HAP-1 (cell line): Measurements from ENCODE around the gene S1PR2.

Source experiments
- DNase-seq, 2 experiments: peaks; one replicate each; pipeline ENCODE4 v3.0.0-alpha.2; 2016 to 2020; ENCODE audit warnings: low spot score in 2 of 2
- H3K27me3 ChIP-seq: fragments of 250-450 bp; sonication (Bioruptor Pico); 2 replicates; pipeline ENCODE4 v1.5.1; 2020; ENCODE audit warnings: low read depth, mild to moderate bottlenecking, moderate library complexity
- H3K36me3 ChIP-seq: fragments of 250-450 bp; sonication (Bioruptor Pico); replicated peaks from 2 replicates; pipeline ENCODE4 v1.5.1; 2020; ENCODE audit warnings: mild to moderate bottlenecking
- H3K4me1 ChIP-seq: fragments of 250-450 bp; sonication (Bioruptor Pico); 2 replicates; pipeline ENCODE4 v1.5.1; 2020; ENCODE audit warnings: mild to moderate bottlenecking
- H3K4me3 ChIP-seq: fragments of 250-450 bp; sonication (Bioruptor Pico); 2 replicates; pipeline ENCODE4 v1.5.1; 2020; ENCODE audit warnings: mild to moderate bottlenecking, moderate library complexity
- H3K9me3 ChIP-seq: fragments of 250-450 bp; sonication (Bioruptor Pico); 2 replicates; pipeline ENCODE4 v1.5.1; 2020; ENCODE audit warnings: mild to moderate bottlenecking, moderate library complexity
- in situ Hi-C: fragments of 300-500 bp; cut with MboI; formaldehyde crosslinking; loops from 3 replicates; pipeline ENCODE4 v1.14.3; 2020; ENCODE audit warnings: low sequenced_read_pairs, inconsistent platforms, mixed read lengths

The S1PR2 gene

GRCh38 chr19:10262771-10263170 lies 31.6 kb upstream of the S1PR2 start:
- Histone ChIP-seq H3K4me3 (no peak overlapping the region), H3K27me3 (no peaks in the 10 kb centered on the region), H3K36me3 (peaks cover 22% of the 10 kb centered on the region), H3K9me3 (no peaks in the 10 kb centered on the region), H3K4me1 (no peaks in the 10 kb centered on the region)
- no peak for DNase-seq
- in situ Hi-C loops = no loop called here

DNA sequence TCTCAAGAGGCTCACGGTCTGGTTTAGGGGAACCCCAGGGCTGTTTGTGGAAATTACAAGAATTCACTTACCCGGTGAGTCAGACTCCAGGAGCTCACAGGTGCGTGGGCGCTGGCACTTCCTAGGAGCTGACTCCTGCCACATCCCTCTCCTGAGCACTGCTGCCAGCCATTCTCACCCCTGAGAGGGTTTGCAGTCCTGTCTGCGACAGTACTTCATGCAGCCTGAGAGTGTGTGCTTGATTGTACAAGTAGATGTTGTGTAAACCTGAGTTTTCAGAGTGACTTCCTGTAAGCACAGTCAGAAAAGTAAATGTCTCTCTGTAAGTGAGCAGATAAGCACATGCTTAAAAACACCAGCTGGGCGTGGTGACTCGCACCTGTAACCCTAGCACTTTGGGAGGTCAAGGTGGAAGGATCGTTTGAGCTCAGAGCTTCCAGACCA lies 29.0 kb upstream of the S1PR2 start:
- Histone ChIP-seq H3K9me3 (no peaks in the 10 kb centered on the region), H3K4me3 (no peak overlapping the region), H3K4me1 (no peaks in the 10 kb centered on the region), H3K27me3 (no peaks in the 10 kb centered on the region), H3K36me3 (peaks cover 43% of the 10 kb centered on the region)
- in situ Hi-C loops = no loop called here
- no peak for DNase-seq

GRCh38 chr19:10259162-10259905 lies 28.2 kb upstream of the S1PR2 start:
- in situ Hi-C loops = no loop called here
- DNase-seq = peak; percentile 82 to 96
- Histone ChIP-seq H3K4me3 (no peak overlapping the region), H3K36me3 (peaks cover 52% of the 10 kb centered on the region), H3K4me1 (no peaks in the 10 kb centered on the region), H3K9me3 (no peaks in the 10 kb centered on the region), H3K27me3 (no peaks in the 10 kb centered on the region)

DNA sequence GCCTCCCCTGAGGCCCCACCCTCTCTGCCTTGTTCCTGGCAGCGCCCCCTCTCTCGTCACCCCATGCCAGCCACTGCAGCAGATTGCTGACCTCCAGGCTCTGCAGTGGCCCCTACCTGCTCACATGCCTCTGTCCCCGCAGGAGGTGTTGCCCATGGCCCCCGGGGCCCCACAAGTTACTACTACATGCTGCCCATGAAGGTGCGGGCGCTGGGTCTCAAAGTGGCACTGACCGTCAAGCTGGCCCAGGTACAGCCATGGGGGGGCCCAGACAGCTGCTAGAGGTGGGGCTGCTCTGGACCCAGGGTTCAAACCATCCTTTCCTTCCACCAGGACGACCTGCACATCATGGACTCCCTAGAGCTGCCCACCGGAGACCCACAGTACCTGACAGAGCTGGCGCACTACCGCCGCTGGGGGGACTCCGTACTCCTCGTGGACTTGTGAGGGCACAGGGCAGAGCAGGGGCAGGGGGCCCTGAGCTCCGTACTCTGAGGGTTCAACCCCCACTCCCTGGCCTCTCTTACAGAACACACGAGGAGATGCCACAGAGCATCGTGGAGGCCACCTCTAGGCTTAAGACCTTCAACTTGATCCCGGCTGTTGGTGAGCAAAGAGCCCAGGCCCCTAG lies 27.1 kb upstream of the S1PR2 start:
- Histone ChIP-seq H3K4me3 (no peak overlapping the region), H3K27me3 (no peaks in the 10 kb centered on the region), H3K4me1 (no peaks in the 10 kb centered on the region), H3K9me3 (no peaks in the 10 kb centered on the region), H3K36me3 (peaks cover 56% of the 10 kb centered on the region)
- DNase-seq = no peak
- in situ Hi-C loops = no loop called here

DNA sequence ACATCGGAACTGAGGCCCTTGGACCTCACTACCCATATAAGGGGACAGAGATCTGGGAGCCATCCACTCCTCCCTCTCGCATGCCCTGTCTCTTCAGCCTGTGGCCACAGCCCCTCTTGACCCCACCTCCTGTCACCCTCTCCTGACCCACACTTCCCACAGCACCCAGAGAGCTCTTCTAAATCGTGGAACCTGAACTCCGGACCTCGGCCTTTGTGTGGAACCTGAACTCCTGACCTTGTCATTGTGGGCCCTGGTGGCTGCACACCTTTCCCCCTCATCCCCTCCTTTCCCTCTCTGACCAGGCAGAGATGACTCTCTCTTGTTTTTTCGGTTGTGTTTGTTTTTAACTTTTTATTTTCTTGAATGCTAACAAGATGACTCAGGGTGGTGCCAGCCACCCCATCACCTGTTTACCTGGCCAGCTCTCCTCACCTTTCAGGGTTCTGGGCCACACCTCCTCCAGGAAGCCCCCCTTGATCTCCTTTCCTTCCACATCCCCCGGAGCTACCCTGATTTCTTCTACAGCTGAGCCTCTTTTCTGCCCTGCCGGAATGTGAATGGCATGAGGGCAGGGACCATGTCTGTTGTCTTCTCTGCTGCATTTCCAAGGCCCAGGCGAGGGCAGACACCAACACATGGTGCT lies 26.0 kb upstream of the S1PR2 start:
- in situ Hi-C loops = no loop called here
- Histone ChIP-seq H3K4me3 (no peak overlapping the region), H3K9me3 (no peaks in the 10 kb centered on the region), H3K4me1 (no peaks in the 10 kb centered on the region), H3K36me3 (peaks cover 56% of the 10 kb centered on the region), H3K27me3 (no peaks in the 10 kb centered on the region)
- no peak for DNase-seq

DNA sequence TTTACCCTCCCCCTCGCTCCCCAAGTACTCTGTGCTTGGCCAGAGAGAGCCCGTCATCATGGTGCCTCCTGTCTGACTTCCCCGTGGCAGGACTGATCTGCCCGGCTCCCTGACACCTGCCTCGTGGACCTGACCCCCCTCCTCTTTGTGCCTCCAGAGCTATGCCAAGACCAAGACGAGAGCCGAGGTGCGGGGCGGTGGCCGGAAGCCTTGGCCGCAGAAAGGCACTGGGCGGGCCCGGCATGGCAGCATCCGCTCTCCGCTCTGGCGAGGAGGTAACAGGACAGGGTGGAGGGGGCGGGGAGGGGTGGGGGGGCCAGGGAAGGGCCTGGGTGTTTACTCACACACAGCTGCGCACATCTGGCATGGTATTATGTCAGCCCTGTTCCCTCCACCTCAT lies 25.4 kb upstream of the S1PR2 start:
- Histone ChIP-seq H3K27me3 (no peaks in the 10 kb centered on the region), H3K9me3 (no peaks in the 10 kb centered on the region), H3K4me3 (no peak overlapping the region), H3K4me1 (no peaks in the 10 kb centered on the region), H3K36me3 (peaks cover 56% of the 10 kb centered on the region)
- DNase-seq = no peak
- in situ Hi-C loops = no loop called here

- H3K4me3 ChIP-seq = no peak overlapping the region
- no peaks in the 10 kb centered on the region for H3K4me1 ChIP-seq
- H3K36me3 ChIP-seq = peaks cover 56% of the 10 kb centered on the region
- H3K9me3 ChIP-seq = no peaks in the 10 kb centered on the region
- H3K27me3 ChIP-seq = no peaks in the 10 kb centered on the region
- in situ Hi-C loops = no loop called here
- DNase-seq = no peak
These were observed 24.2 kb upstream of the S1PR2 start for GRCh38 chr19:10255358-10255757.

DNA sequence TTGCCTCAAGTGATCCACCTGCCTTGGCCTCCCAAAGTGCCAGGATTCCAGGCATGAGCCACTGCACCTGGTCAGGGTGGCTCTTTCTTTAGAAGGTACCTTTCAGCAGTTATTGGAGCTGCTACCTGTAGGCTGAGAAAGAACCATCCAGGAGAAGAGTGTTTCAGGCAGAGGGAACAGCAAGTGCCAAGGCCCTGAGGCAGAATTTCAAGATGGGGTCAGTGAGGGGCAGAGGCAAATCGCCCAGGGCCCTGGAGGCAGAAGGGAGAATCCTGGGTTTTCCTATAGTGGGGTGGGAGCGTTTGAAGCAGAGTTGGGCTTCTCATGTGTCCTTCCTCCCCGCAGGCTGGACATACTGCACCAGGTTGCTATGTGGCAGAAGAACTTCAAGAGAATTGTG lies 23.1 kb upstream of the S1PR2 start:
- H3K9me3 ChIP-seq = no peaks in the 10 kb centered on the region
- DNase-seq = no peak
- H3K4me1 ChIP-seq = no peaks in the 10 kb centered on the region
- H3K27me3 ChIP-seq = no peaks in the 10 kb centered on the region
- H3K36me3 ChIP-seq = peaks cover 48% of the 10 kb centered on the region
- in situ Hi-C loops = no loop called here
- no peak overlapping the region for H3K4me3 ChIP-seq

DNA sequence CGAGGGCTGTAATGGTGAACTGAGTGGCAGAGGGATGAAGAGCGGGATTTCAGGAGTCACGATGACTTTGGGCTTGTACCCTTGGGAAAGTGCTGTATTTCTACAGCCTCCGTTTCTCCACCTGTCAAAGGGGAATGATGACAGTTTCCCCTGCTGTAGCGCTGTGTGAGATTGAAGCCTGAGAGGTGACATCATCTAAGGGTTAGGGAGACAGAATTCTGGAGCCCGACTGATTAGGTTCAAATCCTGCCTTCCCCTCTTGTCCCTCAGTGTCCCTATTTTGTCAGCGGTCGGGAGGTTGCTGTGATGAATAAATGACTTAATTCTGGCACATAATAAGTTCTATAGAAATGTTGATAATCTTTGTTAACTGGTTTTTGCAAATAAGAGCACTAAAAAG lies 21.6 kb upstream of the S1PR2 start:
- Histone ChIP-seq H3K27me3 (no peaks in the 10 kb centered on the region), H3K4me3 (peak overlapping the region; percentile 96), H3K36me3 (peaks cover 34% of the 10 kb centered on the region), H3K9me3 (no peaks in the 10 kb centered on the region), H3K4me1 (no peaks in the 10 kb centered on the region)
- no peak for DNase-seq
- in situ Hi-C loops = no loop called here

GRCh38 chr19:10251792-10252694 lies 20.9 kb upstream of the S1PR2 start, which contains the start of gene MRPL4:
Gene MRPL4 (plus strand): TSS chr19:10252214. CDS start chr19:10252254, 40 bp downstream.
- no peaks in the 10 kb centered on the region for H3K9me3 ChIP-seq
- DNase-seq = peak; percentile 99
- in situ Hi-C loops = no loop called here
- H3K4me3 ChIP-seq = peak within 1 kb of the TSS; percentile 96
- H3K27me3 ChIP-seq = no peaks in the 10 kb centered on the region
- peaks cover 27% of the 10 kb centered on the region for H3K36me3 ChIP-seq
- no peaks in the 10 kb centered on the region for H3K4me1 ChIP-seq

DNA sequence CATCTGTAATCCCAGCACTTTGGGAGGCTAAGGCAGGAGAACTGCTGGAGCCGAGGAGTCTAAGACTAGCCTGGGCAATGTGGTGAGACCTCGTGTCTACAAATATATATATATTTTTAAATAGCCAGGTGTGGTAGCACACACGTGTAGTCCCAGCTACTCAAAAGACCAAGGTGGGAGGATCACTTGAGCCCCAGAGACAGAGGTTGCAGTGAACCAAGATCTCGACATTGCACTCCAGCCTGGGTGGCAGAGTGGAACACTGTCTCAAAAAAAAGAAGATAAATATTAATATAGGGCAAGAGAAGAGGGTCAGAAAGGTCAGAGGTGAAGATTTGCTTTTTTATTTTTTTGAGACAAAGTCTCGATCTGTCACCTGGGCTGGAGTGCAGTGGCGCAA lies 15.4 kb upstream of the S1PR2 start:
- no peak for DNase-seq
- H3K4me3 ChIP-seq = no peak overlapping the region
- H3K9me3 ChIP-seq = no peaks in the 10 kb centered on the region
- in situ Hi-C loops = loop anchor here (25.0 kb wide), 1 partner anchor 309 kb away; the partner anchor contains the start of gene OLFM2
- no peaks in the 10 kb centered on the region for H3K4me1 ChIP-seq
- no peaks in the 10 kb centered on the region for H3K36me3 ChIP-seq
- H3K27me3 ChIP-seq = no peaks in the 10 kb centered on the region

DNA sequence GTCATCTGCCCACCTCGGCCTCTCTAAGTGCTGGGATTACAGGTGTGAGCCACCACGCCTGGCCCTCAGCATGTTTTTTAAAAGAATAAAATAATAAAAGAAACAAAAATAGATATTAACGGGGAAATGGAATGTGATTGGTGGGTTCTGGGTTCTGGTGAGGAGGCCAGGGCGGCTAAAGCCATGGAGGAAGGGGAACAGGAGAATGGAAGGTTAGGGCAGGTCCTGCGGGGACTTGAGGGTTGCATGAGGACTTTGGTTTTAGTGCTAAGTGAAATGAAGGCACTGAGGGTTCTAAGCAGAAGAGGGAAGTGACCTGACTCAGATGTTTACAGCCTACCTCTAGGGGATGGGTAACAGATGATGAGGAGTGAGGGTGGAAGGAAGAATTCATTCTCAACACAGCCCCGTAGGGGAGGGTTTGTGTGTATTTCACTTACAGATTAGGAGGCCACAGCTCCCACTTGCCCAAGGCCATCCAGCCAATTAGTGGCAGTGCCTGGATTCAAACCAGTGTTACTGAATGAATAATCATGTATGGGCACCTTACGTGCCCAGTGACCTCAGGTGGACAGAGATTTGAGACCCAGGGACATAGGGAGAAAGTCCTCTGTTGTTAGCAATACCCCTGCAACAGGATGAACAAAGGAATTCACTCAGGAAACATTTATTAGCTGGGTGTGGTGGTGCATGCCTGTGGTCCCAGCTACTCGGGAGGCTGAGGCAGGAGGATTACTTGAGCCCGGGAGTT lies 14.2 kb upstream of the S1PR2 start:
- no peak for DNase-seq
- no peaks in the 10 kb centered on the region for H3K4me1 ChIP-seq
- in situ Hi-C loops = loop anchor here (25.0 kb wide), 1 partner anchor 308 kb away; the partner anchor contains the start of gene OLFM2
- H3K27me3 ChIP-seq = no peaks in the 10 kb centered on the region
- H3K36me3 ChIP-seq = no peaks in the 10 kb centered on the region
- H3K9me3 ChIP-seq = no peaks in the 10 kb centered on the region
- no peak overlapping the region for H3K4me3 ChIP-seq

- in situ Hi-C loops = loop anchor here (25.0 kb wide), 1 partner anchor 306 kb away; the partner anchor contains the start of gene OLFM2
These were observed 12.5 kb upstream of the S1PR2 start for GRCh38 chr19:10243606-10244005.

More at GRCh38 chr19:10243606-10244005, 12.5 kb upstream of the S1PR2 start:
- H3K9me3 ChIP-seq = no peaks in the 10 kb centered on the region
- no peaks in the 10 kb centered on the region for H3K27me3 ChIP-seq
- H3K4me1 ChIP-seq = no peaks in the 10 kb centered on the region
- H3K36me3 ChIP-seq = no peaks in the 10 kb centered on the region
- DNase-seq = no peak
- no peak overlapping the region for H3K4me3 ChIP-seq
